GM13977 (cell line): ENCODE results near the gene HDGF.
"Not testable (repeated sequence)": the region's sequence is repeated elsewhere in the genome, so short reads cannot be mapped to it uniquely, and the experiment has no call there.

Experiments
- DNase-seq: peaks from one replicate; pipeline ENCODE4 v3.0.0; 2012; ENCODE audit warnings: low spot score
- CTCF ChIP-seq: IDR thresholded peaks from 2 replicates; pipeline ENCODE4 v1.5.1; 2012; ENCODE audit warnings: mild to moderate bottlenecking, control low read depth; ENCODE audit not compliant: insufficient read depth; ENCODE audit errors: extremely low read depth, missing control alignments
- in situ Hi-C: fragments of 300-500 bp; cut with MboI; formaldehyde crosslinking; loops from one replicate; pipeline ENCODE4 v1.12.0; 2022; ENCODE audit warnings: low sequenced_read_pairs, low pct_unique_long_range_greater_than_20kb, mixed read lengths, inconsistent platforms; ENCODE audit not compliant: unreplicated experiment

Gene HDGF

GRCh38 chr1:156760092-156760795 lies 8.8 kb upstream of the HDGF start:
- TF ChIP-seq CTCF, result no peak
- DNase-seq, result no peak
- in situ Hi-C loops, result no loop called here

- DNase-seq, in situ Hi-C loops: not testable (repeated sequence)
These were observed 6.2 kb upstream of the HDGF start for GRCh38 chr1:156757572-156758253.

DNA sequence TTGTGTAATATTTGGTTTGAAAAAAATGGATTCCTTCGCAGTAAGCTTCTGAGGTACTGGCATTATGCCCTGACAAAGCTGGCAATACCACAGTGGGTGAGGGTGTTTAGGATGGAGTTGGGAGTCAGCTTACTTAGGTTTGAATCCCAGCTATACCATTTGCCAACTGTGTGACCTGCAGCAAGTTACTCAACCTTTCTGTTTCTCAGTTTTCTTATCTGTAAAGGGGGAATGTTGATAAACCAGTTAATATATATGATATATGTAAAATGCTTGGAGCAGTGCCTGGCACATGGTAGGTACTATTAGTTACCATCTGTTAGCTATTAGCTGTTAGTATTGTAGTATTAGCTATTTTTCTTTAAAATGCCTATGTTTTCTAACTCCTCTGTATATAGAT lies 4.9 kb upstream of the HDGF start:
- no peak for TF ChIP-seq CTCF
- no peak for DNase-seq
- in situ Hi-C loops, result no loop called here

DNA sequence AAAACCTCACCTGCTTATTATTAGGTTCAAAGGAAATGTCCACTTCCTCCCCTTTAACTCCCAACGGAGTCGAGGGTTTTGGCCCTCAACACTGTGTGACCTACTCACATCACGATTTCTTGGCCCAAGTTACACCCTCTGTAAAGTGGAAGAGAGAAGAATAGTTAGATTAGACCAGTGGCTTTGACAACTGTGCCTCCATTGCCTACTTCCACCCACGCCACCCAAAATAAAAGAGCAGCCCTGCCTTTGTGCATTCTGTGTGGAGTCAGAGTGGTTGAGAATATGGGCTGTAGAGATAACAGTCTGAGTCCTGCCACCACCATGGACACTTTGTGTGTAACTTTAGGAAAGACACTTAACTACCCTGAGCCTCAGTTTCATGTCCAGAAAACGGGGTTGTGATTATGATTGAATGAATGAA lies 4.1 kb upstream of the HDGF start:
- no peak for TF ChIP-seq CTCF
- no peak for DNase-seq
- in situ Hi-C loops, result no loop called here

GRCh38 chr1:156754219-156754618 lies 2.7 kb upstream of the HDGF start:
- no peak for TF ChIP-seq CTCF
- no peak for DNase-seq
- in situ Hi-C loops, result no loop called here

GRCh38 chr1:156752843-156753482 lies 1.5 kb upstream of the HDGF start:
- no peak for TF ChIP-seq CTCF
- DNase-seq, result no peak
- in situ Hi-C loops, result no loop called here
